Fibroblast of skin of right biceps (primary cell): ENCODE measurements around the gene PPP1R37.
"Not testable (repeated sequence)": the region's sequence is repeated elsewhere in the genome, so short reads cannot be mapped to it uniquely, and the experiment has no call there.

Experiments
- DNase-seq: peaks from one replicate; pipeline ENCODE4 v3.0.0-alpha.2; 2013

The PPP1R37 gene

DNA sequence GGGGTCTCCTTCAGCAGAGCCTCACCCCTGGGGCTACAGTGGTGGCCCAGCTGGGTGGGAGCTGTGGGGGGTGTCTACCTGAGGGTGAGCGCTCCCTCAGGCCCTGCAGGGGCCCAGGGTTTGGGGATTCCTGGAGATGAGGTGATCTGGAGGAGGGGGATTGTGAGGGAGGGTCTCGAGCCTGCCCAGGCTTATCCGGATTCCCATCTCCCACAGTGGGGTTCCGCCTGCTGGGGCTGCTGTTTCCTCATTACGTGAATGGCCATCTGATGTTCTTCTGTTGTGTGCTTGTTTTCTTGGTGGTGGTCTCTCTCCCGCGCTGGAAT is 4.4 kb downstream of the PPP1R37 start:
- DNase-seq, result no peak

DNA sequence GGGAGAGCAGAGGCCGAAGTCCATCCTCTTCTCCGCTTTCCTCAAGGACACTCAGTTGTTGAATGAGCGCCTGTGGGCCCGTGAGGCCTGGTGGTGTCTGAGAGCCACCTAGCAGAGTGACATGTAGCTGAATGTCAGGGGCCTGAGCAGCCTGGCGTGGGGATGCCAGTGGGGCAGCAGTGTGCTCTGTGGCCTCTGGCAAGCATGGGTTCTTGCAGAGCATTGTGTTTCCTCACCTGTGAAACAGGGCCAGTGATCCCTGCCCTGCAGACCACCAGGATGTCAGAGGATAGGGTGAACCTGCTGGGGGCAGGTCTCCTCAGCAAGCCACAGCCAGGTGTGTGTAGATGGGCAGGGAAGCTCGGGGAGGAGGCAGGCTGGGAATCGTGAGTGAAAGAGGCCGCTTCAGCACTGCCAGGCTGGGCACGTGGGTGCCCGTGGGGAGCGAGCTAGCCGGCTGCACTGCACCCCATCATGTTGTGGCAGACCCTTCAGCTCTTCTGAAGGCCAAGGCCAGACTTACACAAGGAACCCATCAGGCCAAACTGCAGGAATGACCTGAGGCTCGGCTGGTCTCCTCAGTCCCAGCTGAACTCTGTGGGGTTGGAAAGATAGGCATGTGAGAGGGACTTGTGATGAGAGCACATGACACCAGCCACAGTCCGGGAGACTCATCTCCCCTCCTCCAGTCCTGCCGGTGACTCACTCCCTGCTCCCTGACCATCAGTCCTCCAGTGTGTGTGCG is 5.0 kb downstream of the PPP1R37 start:
- DNase-seq, result peak; percentile 91

DNA sequence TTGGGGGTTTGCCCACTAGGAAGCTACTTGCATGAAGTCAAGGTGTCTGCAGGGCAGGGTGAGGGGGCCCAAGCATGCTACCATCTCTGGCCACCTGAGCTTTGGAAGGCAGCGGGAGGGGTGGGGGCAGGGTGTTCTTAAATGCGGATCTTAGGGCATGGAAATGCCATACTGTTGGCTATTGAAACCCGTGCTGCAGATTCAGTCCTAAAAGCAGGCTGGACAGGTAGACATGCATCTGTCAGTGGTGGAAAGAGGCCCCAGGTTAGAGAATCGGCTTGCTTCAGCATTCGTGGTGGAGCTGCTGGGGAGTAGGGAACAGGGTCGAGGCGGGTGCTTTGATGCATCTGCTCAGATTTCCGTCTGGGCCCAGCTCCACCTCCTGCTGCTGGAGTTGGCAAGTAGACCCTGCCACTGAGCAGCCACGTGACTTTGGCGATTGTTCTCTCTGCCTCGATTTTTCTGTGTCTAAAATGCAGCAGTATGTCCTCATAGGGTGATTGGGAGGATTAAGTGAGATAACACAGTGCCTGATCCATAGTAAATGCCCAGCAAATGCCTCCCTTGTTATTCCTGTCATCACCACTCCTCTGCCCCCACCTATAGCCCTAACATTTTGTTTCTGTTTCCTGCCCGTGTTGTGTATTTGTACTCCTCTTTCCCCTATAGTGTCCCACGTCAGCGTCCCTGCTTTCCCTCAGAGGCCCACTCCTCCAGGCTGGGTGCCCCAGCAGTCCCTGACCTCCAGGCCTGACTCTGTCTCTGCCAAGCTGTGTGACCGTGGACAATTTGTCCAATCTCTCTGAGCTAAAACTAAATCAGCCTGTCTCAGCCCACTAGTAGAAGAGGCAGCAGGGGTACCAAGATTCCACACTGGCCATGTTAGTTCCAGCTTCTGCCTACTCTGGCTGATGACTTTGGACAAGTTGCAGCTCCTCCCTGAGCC is 5.8 kb downstream of the PPP1R37 start:
- no peak for DNase-seq

DNA sequence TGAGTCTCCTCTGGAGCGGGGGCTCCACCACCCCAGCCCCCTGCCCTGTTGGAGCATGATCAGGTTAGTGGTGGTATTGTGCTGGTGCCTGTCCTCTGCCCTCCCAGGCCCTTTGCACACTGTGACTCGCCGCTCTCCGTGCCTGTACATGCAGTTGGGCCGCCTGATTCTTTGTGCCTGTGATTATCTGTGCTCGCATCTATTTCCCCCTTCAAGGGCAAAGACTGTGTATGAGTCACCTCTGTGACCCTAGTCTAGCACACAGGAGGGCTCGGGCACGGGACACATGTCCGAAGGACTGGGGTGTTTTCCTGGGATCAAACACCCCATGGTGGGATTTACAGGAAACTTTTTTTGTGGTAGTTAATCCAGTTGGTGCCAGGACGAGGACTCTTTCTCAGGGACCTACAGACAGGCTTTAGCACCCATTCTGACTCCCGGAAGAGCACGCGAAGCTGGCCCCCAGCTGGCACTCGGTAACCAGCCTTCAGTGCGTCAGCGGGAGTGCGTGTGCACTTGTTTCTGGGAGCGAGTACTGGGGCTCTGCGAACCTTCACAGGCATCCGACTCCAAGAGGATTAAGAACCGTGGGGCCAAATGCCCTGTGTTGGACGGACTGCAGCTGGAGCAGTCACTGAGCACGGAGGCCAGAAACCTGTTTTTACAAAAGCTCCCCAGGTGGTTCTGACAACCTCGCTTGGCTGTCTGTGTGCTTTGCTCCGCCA is 6.7 kb downstream of the PPP1R37 start:
- no peak for DNase-seq

DNA sequence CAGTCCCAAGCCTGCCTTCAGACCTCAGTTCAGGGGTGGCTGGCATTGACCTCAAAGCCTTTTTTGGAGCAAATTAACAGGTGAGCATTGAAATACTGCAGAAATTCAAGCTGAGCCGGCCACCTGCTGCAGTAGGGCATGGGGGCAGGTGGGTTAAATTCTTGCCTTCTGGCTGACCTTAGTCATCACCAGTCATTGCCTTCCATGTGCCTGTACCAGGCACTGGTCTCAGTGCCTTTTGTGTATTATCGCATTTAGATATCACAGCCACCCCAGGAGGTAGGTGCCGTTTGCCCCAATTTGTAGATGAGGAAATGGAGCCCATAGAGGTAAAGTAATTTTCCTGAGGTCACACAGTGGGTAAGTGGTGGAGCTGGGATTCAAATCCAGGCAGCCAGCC is 7.2 kb downstream of the PPP1R37 start:
- no peak for DNase-seq

DNA sequence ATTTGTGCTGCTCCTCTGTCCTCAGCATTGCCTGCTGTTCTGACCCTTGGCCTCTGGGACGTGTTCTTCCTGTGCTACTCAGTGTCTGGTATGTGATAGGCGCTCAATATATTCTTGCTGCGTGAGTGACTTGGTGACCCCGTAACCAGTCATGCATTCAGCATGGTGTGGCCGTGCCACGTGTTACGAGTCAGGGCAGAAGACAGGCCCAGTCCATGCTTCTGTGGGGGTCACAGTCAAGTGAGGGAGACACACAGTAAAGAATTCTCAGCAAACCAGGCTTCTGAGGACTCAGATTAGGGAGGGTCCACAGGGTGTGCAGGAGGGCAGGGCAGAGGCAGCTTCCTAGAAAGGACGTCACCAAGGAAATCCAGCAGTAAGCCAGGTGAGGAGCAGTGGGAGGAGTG is 7.9 kb downstream of the PPP1R37 start:
- peak; percentile 36 for DNase-seq

DNA sequence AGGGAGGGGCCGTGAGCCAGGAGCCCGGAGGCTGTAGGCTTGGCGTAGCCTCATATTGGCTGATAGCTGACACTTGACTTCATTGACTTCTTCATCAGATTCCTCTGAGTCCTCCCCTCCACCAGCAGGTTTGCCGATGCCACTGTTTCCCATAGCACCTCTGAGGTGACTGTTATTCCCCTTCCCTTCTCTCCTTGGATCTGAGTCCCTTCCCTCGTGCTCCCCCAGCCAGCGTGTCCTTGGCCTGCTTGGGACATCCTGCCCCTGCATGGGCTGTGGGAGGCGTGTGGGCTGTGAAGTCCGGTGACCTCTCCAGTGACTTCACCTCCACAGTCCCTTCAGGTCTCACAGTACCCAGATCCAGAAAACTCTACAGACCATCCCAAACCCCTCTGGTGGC is 8.8 kb downstream of the PPP1R37 start:
- DNase-seq, result no peak

DNA sequence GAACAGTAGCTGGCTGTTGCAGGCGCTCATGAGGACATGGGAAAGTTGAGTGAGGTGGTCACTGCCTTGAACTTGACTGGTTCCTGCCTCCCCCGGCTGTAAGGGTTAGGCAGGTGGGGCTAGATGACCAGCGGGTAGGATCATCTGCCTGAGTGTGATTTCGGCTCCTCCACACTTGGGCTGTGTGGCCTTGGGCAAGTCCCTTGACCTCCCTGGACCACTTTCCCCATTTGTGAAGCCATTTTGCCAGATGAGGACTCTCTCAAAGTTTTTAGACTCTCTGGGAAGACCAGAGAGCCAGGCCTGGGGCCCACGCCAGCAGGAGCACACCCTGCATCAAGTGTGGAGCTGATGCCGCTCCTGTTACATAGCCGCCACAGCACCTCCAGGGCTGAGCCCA is 9.5 kb downstream of the PPP1R37 start:
- DNase-seq, result no peak

DNA sequence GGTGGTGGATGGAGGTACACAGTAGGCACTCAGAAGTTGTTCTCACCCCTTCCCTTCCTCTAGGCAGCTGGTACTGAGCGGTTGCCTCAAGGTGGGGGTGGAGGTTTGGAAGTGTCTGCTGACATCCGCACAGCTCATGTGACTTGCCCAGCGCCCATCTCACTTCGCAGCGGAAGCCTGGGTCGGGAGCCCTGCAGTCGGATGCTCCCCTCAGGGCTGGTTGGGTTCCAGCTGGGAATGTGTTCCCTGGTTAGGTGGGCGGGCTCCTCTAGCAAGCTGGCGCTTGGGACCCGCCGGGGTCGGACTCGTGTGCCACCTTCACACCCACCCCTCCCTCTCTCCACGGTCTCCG is 10.2 kb downstream of the PPP1R37 start:
- peak; percentile 42 for DNase-seq

DNA sequence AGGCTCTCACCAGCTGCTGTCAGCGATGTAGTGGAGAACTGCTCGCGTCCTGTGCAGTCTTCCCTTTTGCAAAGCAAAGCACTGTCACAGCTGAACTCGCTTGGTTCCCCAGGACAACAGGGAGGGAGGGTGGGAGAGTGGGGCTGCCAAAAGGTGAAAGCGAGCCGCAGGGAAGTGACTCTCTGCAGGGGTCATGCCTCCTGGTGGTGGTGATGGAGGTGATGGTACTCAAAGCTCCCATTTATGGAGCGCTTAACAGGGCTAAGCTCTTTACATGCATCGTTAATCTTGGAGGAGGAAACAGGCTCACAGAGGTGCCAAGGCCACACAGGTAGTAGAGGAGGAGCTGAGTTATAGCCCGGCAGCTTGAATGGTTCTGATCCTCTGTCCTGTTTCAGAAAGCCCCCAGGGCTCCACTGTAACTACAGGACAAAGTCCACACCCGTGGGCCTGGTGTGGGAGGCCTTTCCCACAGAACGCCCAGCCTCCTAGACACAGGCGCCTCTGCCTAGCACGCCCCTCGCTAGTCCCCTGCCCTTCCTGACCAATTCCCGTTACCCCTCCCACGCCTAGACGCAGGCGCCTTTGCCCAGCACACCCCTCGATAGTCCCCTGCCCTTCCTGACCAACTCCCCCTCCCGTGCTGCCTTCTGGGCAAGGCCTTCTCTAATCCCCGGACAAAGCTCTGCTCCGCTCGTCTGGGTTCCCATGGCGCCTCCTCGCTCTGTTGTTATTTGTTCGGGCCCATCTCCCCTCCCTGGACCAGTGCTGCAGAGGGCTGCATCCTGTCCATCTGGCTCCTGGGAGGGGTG is 10.7 kb downstream of the PPP1R37 start:
- DNase-seq, result no peak

DNA sequence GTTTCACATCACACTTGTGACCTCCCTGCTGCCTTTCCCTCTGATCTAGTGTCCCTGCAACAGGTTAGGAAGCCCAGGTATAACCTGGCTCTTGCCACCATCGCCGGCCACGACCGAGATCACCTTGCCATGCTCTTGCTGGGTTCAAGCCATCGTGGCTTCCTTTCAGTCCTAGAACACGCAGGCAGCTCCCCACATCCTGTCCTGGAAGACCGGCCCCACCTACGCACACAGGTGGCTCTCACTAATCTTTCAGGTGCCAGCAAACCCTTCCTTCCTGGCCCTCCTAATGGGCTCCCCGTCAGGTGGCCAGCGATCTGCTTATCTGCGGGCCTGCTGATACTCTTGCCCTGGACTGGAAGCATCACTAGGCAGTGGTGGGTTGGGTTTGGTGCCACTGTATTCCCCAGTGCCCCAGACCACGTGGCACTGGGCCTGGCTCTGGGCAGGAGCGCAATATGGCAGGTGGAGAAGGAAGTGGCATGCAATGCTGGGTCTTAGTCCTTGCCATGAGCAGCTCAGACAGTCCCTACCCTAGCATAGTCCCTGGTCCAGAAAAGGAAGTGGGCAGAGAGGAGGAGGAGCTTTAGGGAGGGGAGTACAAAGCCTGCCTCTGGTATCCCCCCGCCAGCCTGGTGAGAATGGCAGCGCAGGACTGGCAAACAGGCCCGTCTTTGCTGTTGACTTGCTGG is 11.8 kb downstream of the PPP1R37 start:
- no peak for DNase-seq

DNA sequence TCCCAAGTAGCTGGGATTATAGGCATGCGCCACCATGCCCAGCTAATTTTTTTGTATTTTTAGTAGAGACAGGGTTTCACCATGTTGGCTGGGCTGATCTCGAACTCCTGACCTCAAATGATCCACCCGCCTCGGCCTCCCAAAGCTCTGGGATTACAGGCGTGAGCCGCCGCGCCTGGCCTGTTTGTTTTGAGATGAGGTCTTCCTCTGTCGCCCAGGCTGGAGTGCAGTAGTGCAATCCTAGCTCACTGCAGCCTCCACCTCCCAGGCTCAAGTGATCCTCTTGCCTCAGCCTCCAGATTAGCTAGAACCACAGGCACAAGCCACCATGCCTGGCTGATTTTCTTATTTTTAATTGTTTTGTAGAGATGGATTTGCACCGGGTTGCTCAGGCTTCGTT is 13.4 kb downstream of the PPP1R37 start:
- not testable (repeated sequence) for DNase-seq

DNA sequence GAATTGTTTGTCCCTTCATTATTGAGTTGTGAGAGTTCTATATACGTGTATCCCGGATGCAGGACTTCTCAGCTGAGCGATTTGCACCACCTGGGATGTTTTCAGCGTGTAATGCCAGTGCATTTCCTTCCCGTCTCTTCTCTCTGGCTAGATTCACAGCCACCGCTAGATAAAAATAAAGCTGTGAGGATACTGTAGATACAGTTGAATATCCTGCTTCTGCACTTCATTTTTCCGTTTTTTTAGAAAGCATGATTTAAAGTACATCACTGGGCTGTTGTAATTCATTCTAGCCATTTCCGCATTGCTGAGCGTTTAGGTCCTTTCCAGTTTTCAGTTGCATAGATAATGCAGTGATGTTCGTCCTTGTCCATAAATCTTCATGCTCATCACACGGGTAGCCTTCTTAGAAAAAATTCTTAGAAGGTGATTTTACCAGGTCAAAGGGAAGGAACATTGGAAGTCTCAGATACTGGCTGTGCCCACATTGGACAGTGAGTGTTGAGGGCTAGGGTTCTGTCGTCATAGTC is 14.7 kb downstream of the PPP1R37 start:
- DNase-seq, result no peak

DNA sequence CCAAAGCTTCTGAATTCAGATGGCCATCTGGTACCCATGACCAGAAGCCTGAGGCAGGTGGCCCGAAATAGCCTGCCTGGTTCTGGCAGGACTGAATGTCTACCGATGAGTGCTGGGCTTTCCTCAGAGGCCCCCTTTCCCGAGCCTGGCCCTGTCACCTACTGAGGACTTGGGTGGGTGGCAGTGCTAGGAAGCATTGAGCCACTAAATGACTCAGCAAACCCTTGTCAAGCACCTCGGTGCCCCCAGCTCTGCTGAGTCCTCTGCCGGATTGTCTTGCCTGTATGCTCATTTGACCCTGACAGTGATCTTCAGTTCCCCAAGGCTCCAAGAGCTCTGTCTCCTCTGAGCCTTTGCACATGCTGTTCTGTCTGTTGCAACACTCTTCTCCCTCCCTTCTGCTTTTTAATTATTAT is 17.9 kb downstream of the PPP1R37 start:
- no peak for DNase-seq

DNA sequence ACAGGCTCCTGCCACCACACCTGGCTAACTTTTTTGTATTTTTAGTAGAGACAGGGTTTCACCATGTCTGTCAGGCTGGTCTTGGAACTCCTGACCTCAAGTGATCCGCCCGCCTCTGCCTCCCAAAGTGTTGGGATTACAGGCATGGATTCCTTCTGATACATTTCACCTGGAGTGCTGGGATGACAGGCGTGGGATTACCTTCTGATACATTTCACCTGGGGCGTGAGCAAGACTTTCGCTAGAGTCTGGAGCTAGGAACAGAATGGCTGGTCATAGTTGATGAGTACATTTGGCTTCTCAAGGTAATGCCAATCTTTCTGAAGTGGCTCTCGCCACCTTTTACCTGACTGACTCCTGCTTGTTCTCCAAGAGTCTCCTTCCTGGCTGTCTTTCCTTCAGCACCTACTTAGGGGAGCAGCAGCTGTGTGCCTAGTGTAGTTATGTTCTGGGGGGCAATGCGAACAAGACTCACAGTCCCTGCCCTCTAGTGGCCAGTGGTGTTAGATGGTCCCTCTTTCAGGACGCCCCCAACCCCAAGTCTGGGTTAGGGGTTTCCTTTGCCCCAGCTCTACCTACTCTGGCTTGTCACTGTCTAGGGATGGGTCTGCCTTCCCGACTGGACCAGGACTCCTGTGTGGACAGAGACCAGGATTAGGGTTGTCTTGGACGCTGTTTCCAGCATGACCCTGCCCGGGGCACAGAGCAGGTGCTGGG is 19.3 kb downstream of the PPP1R37 start:
- no peak for DNase-seq

DNA sequence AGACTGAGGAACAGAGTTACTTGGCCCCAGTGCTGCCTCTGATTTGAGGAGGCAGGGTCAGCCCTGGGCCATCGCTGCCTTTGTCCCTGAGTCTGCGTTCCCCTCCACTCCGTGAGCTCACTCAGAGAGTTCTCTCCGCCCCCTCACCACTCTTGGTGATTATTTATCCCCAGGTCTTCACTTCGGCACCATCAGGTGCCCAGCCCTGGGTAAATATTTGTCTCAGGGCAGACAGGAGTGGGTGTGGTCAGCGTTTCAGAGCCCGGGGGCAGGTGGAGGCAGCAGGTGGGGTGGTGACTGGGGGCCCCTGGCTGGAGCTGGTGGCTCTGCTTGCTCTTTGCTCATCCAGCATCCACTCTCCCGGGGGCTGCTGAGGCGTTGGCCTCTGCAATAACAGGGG is 20.6 kb downstream of the PPP1R37 start:
- DNase-seq, result no peak

DNA sequence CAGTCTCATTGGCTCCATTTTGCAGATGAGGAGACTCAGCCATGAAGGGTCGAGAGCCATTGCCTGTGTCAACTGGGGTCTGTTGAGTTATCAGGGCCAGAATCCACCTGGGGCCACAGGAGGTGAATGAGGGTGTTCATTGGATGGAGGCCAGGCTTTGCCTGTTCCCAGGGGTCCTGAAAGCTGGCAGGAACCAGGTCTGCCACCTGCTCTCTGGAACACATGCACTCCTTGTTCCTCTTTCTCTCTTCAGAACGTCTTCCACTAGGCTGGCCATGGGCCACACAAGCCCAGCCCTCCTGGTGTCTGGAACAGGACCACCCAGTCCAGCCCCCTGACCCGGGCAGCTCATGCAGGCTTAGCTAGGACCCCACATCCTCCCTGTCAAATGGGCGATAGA is 21.1 kb downstream of the PPP1R37 start:
- no peak for DNase-seq

DNA sequence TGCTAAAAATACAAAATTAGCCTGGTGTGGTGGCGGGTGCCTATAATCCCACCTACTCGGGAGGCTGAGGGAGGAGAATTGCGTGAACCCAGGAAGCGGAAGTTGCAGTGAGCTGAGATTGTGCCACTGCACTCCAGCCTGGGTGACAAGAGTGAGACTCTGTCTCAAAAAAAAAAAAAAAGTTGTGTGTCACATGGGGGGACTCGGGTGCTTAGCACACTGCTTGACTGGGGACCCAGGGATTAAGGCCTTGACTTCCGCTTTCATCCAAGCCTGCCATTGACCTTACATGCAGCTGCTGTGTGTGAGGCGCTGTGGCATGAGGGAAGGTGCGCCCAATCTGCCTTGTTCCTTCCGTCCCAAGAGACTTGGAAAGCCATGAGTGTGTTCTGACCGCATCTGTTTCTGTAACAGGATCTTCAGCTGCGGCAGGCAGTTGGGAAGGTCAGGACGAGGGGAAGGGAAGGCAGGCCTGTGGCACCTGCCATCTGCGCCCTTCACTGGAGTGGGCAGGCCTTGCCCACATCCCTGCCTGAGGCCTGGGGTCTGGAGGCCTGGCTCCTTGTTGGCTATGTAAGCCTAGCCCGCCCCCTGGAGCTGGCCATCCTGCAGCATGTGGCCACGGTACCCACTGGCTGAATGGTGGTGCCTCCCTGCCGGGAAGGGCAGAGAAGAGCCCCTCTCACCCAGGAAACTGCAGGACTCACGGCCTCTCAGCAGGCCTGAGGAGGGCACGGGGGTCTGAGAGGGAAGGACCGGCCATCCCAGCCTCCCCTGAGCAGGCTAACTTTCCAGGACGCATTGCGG is 23.0 kb downstream of the PPP1R37 start:
- no peak for DNase-seq

DNA sequence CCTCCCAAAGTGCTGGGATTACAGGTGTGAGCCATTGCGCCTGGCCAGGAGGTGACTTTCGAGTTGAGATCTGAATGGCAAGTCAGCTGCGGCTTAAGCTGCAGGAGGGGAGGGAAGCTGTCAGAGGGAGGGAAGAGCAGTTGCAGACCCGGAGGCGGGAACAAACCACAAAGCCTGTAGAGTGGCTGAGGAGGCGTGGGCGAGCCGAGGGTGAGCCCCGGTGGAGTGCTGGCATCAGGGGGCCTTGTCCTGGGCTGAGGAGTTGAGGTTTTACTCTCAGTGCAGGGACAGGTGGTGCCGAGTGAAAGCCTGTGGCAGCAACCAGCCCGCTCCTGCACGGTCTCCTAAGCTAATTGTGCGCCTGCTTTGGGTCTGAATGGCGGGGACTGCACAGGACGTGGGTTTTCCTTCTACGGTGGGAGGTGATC is 24.2 kb downstream of the PPP1R37 start:
- no peak for DNase-seq

DNA sequence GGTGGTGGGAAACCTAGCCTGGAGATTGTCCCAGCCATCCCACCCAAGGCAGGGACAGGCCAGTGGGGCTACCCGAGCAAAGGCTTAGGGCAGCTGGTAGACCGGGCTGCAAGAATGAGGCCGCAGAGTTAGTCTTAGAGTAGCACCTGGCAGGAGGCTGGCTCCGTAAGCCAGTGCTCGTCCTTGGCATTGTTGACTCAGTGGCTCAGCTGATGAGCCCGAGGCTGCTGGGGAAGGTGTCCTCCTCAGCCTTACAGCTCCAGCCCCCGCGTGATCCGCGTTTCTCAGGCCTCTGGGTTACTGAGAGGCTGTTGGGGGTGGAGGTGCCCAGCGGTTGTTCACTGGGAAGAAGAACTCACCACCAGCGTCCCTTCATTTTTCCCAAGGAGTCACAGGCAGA is 24.7 kb downstream of the PPP1R37 start:
- DNase-seq, result no peak
